HEK293 (cell line): ENCODE results near the gene MAL.

Experiments used
- ZNF121 ChIP-seq: fragments of 450-650 bp; formaldehyde crosslinking; IDR thresholded peaks from 2 replicates; pipeline ENCODE4 v1.5.1; 2016; ENCODE audit warnings: missing biosample characterization, missing genetic modification characterization
- ZNF639 ChIP-seq: fragments of 450-650 bp; formaldehyde crosslinking; IDR thresholded peaks from 2 replicates; pipeline ENCODE4 v1.5.1; 2016; ENCODE audit warnings: missing biosample characterization, missing genetic modification characterization
- TF ChIP-seq, protein P1 (sequence below): fragments of 450-650 bp; formaldehyde crosslinking; optimal IDR thresholded peaks from 2 replicates; pipeline ENCODE3; 2016; ENCODE audit warnings: missing biosample characterization, mild to moderate bottlenecking, missing genetic modification characterization

DNA sequence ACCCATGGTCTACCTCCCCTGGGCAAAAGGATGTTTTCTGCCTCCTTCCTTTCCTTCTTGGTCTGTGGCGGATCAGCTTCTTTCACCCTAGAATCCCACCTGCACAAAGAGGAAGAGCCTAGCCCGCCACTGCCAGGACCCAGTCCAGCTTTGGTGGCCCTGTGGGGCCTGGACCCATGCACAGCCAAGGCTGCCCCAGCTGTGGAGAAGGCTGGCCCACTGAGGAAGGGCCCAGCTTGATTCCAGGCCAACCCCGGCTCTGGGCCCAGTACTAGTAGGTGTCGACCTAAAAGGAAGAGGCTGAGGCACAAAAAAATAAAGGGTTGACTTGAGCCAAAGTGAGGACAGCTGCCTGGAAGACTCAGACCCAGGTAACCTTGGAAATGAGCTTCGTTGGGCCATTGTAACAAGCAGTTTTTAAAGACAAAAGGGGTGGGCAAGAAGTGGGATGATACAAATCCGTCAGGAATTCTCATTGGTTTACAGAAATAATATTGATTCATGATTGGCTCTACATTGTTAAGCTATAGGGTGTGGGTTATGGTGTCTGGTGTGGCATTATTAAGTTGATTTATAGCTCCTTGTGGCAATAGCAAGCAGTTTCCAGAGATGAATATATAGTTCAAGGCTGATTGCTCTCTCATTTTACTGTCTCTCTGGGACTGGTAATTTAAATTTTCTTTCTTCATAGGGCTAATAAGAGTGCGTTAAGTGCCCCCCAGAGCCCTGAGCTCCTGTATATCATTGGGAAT, 29.8 kb upstream of the MAL start:
- TF ChIP-seq ZNF639 (tag by site-specific recombination) (no peak), ZNF121 (tag by site-specific recombination) (no peak)
- TF ChIP-seq, protein P1, sequence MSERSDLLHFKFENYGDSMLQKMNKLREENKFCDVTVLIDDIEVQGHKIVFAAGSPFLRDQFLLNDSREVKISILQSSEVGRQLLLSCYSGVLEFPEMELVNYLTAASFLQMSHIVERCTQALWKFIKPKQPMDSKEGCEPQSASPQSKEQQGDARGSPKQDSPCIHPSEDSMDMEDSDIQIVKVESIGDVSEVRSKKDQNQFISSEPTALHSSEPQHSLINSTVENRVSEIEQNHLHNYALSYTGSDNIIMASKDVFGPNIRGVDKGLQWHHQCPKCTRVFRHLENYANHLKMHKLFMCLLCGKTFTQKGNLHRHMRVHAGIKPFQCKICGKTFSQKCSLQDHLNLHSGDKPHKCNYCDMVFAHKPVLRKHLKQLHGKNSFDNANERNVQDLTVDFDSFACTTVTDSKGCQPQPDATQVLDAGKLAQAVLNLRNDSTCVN (tag by site-specific recombination) = no peak
